GM12892 (cell line): ENCODE data around the gene VAMP8.

Source experiments
- DNase-seq: peaks from one replicate; pipeline ENCODE4 v3.0.0; 2011; ENCODE audit not compliant: insufficient read length
- FAIRE-seq: peaks from 2 replicates; lab custom pipeline; 2011; peaks lifted over from hg19 to GRCh38; lab: Jason Lieb, UNC
- POLR2A ChIP-seq: IDR thresholded peaks from 2 replicates; pipeline ENCODE4 v1.6.1; 2011; ENCODE audit warnings: low read depth, low read length, control low read depth
- POLR2AphosphoS5 ChIP-seq: IDR thresholded peaks from 2 replicates; pipeline ENCODE4 v1.6.1; 2011; ENCODE audit warnings: low read depth, low read length, control low read depth
- TAF1 ChIP-seq: IDR thresholded peaks from 2 replicates; pipeline ENCODE4 v1.6.1; 2011; ENCODE audit warnings: low read depth, mild to moderate bottlenecking, control low read depth, low read length, borderline replicate concordance

Gene VAMP8

GRCh38 chr2:85594715-85595300 is 17.4 kb downstream of the VAMP8 start:
- FAIRE-seq (peak; percentile 14), DNase-seq (no peak)

GRCh38 chr2:85595301-85596025 is 18.1 kb downstream of the VAMP8 start, which contains the start of gene RNF181:
RNF181 (plus strand) TSS chr2:85595745; CDS start chr2:85595764, 19 bp downstream.
- peak; percentile 90 for TF ChIP-seq POLR2A
- peak; percentile 80 for TF ChIP-seq POLR2AphosphoS5
- TF ChIP-seq TAF1: no peak
- DNase-seq: peak; percentile 97
- FAIRE-seq: peak; percentile 100

More at GRCh38 chr2:85594715-85595300, 17.4 kb downstream of the VAMP8 start:
- TF ChIP-seq POLR2A (no peak), TAF1 (no peak), POLR2AphosphoS5 (no peak)

- DNase-seq: peak; percentile 30
- no peak for FAIRE-seq
- no peak for TF ChIP-seq TAF1
- TF ChIP-seq POLR2A: no peak
- no peak for TF ChIP-seq POLR2AphosphoS5
These were observed 18.6 kb downstream of the VAMP8 start for GRCh38 chr2:85596026-85596333.

GRCh38 chr2:85596486-85597143 is 19.2 kb downstream of the VAMP8 start:
- no peak for FAIRE-seq
- no peak for TF ChIP-seq POLR2AphosphoS5
- no peak for TF ChIP-seq POLR2A
- no peak for TF ChIP-seq TAF1
- DNase-seq: no peak

GRCh38 chr2:85597241-85597640 is 19.9 kb downstream of the VAMP8 start:
- TF ChIP-seq TAF1: no peak
- FAIRE-seq: no peak
- no peak for DNase-seq

GRCh38 chr2:85598594-85599340 is 21.4 kb downstream of the VAMP8 start:
- no peak for FAIRE-seq
- TF ChIP-seq POLR2AphosphoS5: no peak
- DNase-seq: no peak

- FAIRE-seq (no peak), DNase-seq (no peak)
- no peak; the same call in 1 of the 2 replicates for TF ChIP-seq POLR2AphosphoS5
- no peak for TF ChIP-seq TAF1
- TF ChIP-seq POLR2A: 0 out of 2 replicates have a peak, but pooled peaks have one; percentile 17
These were observed 22.3 kb downstream of the VAMP8 start for GRCh38 chr2:85599468-85600234.

- DNase-seq (no peak), FAIRE-seq (no peak)
- no peak for TF ChIP-seq POLR2A
- TF ChIP-seq TAF1: no peak
- TF ChIP-seq POLR2AphosphoS5: no peak
These were observed 22.8 kb downstream of the VAMP8 start for GRCh38 chr2:85600235-85600575.

GRCh38 chr2:85600951-85601770 is 23.8 kb downstream of the VAMP8 start:
- DNase-seq: no peak
- no peak for FAIRE-seq
- no peak for TF ChIP-seq POLR2AphosphoS5
- no peak for TF ChIP-seq TAF1

GRCh38 chr2:85601771-85602475 is 24.5 kb downstream of the VAMP8 start:
- no peak for DNase-seq
- TF ChIP-seq POLR2A (no peak), POLR2AphosphoS5 (no peak), TAF1 (no peak)
- FAIRE-seq: no peak
